ENCODE measurements around the gene LMBR1. TPM values are rescaled to one million over a fixed set of nuclear protein-coding genes. Genes with fewer than 3 reads are reported as not detected.
"Not testable (repeated sequence)": the region's sequence is repeated elsewhere in the genome, so short reads cannot be mapped to it uniquely, and the experiment has no call there.

The LMBR1 gene
- total RNA-seq, 1 experiment from 2014 or later = 91.1 TPM

DNA sequence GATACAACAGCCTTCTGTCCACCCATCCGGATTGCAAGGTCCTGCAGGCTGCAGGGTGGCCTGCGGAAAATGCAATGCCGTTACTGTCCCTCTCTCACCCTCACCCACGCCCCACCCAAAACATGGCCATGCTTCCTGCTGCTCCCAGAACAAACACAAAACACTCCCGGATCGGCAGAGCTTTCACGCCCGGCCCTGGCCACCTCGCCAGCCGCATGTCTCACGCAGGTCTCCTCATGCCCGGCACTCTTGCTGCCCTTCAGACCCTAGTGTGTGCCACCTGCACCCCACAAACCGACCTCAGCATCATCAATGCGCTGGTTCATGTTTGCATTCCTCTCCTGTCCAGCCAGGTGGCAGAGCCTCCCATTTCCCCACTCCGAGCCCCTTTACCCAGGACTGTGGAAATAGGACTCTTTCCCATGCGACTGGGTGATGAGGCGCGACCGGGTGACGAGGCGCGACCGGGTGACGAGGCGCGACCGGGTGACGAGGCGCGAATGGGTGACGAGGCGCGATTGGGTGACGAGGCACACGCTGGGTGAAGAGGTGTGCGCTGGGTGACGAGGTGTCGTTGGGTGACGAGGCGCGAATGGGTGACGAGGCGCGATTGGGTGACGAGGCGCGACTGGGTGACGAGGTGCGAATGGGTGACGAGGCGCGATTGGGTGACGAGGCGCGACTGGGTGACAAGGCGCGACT is 47.6 kb upstream of the LMBR1 start:
- peaks cover 18% of the 10 kb centered on the region for H3K27me3 Mint-ChIP-seq (ENCODE audit: unreplicated experiment)
- no peak overlapping the region for H3K27ac Mint-ChIP-seq (ENCODE audit: unreplicated experiment)
- H3K9me3 Mint-ChIP-seq (ENCODE audit: low read depth, unreplicated experiment) = peaks cover 5% of the 10 kb centered on the region
- TF ChIP-seq, protein P1, sequence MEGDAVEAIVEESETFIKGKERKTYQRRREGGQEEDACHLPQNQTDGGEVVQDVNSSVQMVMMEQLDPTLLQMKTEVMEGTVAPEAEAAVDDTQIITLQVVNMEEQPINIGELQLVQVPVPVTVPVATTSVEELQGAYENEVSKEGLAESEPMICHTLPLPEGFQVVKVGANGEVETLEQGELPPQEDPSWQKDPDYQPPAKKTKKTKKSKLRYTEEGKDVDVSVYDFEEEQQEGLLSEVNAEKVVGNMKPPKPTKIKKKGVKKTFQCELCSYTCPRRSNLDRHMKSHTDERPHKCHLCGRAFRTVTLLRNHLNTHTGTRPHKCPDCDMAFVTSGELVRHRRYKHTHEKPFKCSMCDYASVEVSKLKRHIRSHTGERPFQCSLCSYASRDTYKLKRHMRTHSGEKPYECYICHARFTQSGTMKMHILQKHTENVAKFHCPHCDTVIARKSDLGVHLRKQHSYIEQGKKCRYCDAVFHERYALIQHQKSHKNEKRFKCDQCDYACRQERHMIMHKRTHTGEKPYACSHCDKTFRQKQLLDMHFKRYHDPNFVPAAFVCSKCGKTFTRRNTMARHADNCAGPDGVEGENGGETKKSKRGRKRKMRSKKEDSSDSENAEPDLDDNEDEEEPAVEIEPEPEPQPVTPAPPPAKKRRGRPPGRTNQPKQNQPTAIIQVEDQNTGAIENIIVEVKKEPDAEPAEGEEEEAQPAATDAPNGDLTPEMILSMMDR (IDR thresholded peaks at IDR 0.05; ENCODE audit: unreplicated experiment) = no peak
- peaks cover 23% of the 10 kb centered on the region for H3K36me3 Mint-ChIP-seq (ENCODE audit: insufficient read depth, unreplicated experiment)
- peak overlapping the region; percentile 51 for H3K4me3 Mint-ChIP-seq (ENCODE audit: low read depth, unreplicated experiment)
- BruUV-seq (replicated peaks) = no TSS peak
- CTCF ChIA-PET = no interaction called here
- H3K4me1 Mint-ChIP-seq (ENCODE audit: low read depth, unreplicated experiment) = peaks cover 19% of the 10 kb centered on the region
- DNase-seq = no peak
- intact Hi-C loops (cut with micrococcal nuclease; ENCODE audit: unreplicated experiment) = no loop called here

DNA sequence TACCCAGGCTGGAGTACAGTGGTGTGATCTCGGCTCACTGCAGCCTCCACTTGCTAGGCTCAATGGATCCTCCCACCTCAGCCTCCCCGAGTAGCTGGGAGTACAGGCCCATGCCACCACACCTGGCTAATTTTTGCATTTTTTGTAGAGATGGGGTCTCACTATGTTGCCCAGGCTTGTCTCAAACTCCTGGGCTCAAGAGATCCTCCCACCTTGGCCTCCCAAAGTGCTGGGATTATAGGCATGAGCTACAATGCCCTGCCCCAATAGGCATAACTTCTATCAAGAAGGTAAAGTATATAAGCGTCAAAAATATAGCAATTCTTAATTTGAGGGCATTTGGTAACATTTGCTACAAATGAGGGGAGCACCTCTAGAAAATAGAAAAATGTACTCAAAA is 43.8 kb upstream of the LMBR1 start:
- intact Hi-C loops (cut with micrococcal nuclease; ENCODE audit: unreplicated experiment); H3K9me3 Mint-ChIP-seq (ENCODE audit: low read depth, unreplicated experiment); DNase-seq; H3K4me1 Mint-ChIP-seq (ENCODE audit: low read depth, unreplicated experiment); H3K4me3 Mint-ChIP-seq (ENCODE audit: low read depth, unreplicated experiment); H3K27me3 Mint-ChIP-seq (ENCODE audit: unreplicated experiment); CTCF ChIA-PET; BruUV-seq (replicated peaks); H3K27ac Mint-ChIP-seq (ENCODE audit: unreplicated experiment): not testable (repeated sequence)
- H3K36me3 Mint-ChIP-seq (ENCODE audit: insufficient read depth, unreplicated experiment) = peaks cover 11% of the 10 kb centered on the region

DNA sequence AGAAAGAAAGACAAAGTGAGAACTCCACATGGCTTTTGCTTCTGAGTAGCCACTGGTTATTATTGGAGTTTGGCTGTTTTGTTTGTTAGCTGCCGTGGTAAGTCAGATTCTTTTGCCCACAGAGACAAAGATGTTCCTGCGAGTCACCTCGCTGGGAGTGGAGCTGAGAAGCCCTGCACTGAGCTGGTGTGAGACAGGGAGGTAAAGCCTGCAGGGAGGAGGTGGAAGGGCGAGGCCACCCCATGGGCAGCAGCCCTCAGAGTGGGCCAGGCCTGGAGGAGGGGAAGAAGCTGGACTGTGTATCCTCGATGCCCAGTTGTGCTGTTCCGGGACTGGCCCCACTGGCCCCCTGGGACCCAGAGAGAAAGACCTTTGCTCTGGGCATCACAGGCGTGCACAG is 42.3 kb upstream of the LMBR1 start:
- TF ChIP-seq, protein P1 (IDR thresholded peaks at IDR 0.05; ENCODE audit: unreplicated experiment) = no peak
- no peak overlapping the region for H3K27ac Mint-ChIP-seq (ENCODE audit: unreplicated experiment)
- no TSS peak for BruUV-seq (replicated peaks)
- H3K9me3 Mint-ChIP-seq (ENCODE audit: low read depth, unreplicated experiment) = no peaks in the 10 kb centered on the region
- no peaks in the 10 kb centered on the region for H3K36me3 Mint-ChIP-seq (ENCODE audit: insufficient read depth, unreplicated experiment)
- peaks cover 3% of the 10 kb centered on the region for H3K27me3 Mint-ChIP-seq (ENCODE audit: unreplicated experiment)
- peaks cover 12% of the 10 kb centered on the region for H3K4me1 Mint-ChIP-seq (ENCODE audit: low read depth, unreplicated experiment)
- intact Hi-C loops (cut with micrococcal nuclease; ENCODE audit: unreplicated experiment) = no loop called here
- no peak for DNase-seq
- no peak overlapping the region for H3K4me3 Mint-ChIP-seq (ENCODE audit: low read depth, unreplicated experiment)
- CTCF ChIA-PET = interaction anchor here (0.6 kb wide), 1 partner anchor 175 kb away, joined by 6 read pairs; no protein-coding TSS in a partner anchor

DNA sequence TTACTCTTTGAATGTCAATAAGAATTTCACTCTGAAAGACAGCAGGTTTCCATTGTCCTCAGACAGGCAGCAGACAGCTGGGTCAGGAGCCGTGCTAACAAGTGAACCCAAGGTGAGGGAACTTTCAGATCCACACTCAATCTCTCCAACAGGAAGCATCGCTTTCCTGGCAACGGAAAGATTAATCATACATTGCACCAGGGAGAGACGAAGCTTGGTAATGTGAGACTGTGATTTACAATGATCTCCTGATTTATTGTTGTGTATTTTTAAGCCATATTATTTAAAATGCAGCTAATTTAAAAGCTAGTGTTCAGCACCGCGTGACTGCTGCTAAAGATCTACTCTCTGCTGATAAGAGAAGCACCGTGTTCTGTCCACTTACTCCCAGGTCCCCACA is 39.0 kb upstream of the LMBR1 start:
- no peak for DNase-seq
- H3K4me1 Mint-ChIP-seq (ENCODE audit: low read depth, unreplicated experiment) = peaks cover 20% of the 10 kb centered on the region
- no peaks in the 10 kb centered on the region for H3K9me3 Mint-ChIP-seq (ENCODE audit: low read depth, unreplicated experiment)
- no peaks in the 10 kb centered on the region for H3K36me3 Mint-ChIP-seq (ENCODE audit: insufficient read depth, unreplicated experiment)
- no peak overlapping the region for H3K4me3 Mint-ChIP-seq (ENCODE audit: low read depth, unreplicated experiment)
- no peak overlapping the region for H3K27ac Mint-ChIP-seq (ENCODE audit: unreplicated experiment)
- intact Hi-C loops (cut with micrococcal nuclease; ENCODE audit: unreplicated experiment) = no loop called here
- peaks cover 19% of the 10 kb centered on the region for H3K27me3 Mint-ChIP-seq (ENCODE audit: unreplicated experiment)
- no TSS peak for BruUV-seq (replicated peaks)
- TF ChIP-seq, protein P1 (IDR thresholded peaks at IDR 0.05; ENCODE audit: unreplicated experiment) = no peak
- CTCF ChIA-PET = no interaction called here

Data from Calu3 (cell line).